K562 (cell line): ENCODE results near the gene ST6GALNAC3. TPM values are rescaled to one million over a fixed set of nuclear protein-coding genes. Genes with fewer than 3 reads are reported as not detected.

ENCODE experiments used
- ATAC-seq: fragments of 200-7000 bp; cut with Tn5 transposase; 3 replicates; pipeline ENCODE4 v1.9.1; 2020; ENCODE audit warnings: moderate library complexity
- BruUV-seq: library from RNA; stranded (reverse); fragments of 400-500 nt; replicated peaks from 2 replicates; lab custom pipeline; 2021; lab: Mats Ljungman, UMichigan
- CTCF ChIA-PET: fragments of 300-600 bp; formaldehyde crosslinking; extraction: SDS; loops from one replicate; lab custom pipeline; 2021; ENCODE audit warnings: low intra/inter-chr PET ratio; lab: Yijun Ruan, JAX
- POLR2A ChIA-PET: fragments of 300-600, 350-650 bp; sonication (Branson Sonifier 250); formaldehyde crosslinking; extraction: SDS; loops from one replicate; lab custom pipeline; 2021; ENCODE audit warnings: antibody characterized with exemption, inconsistent platforms; lab: Yijun Ruan, JAX
- DNase-seq, 4 experiments: peaks; one replicate each; pipeline versions ENCODE4 v3.0.0 to v3.0.0-alpha.2; 2011 to 2018; ENCODE audit warnings: low spot score in 3 of 4, mixed read lengths in 3 of 4; ENCODE audit errors: extremely low read depth in 1 of 4
- FAIRE-seq: peaks from 2 replicates; lab custom pipeline; 2011; peaks lifted over from hg19 to GRCh38; lab: Jason Lieb, UNC
- H2AFZ ChIP-seq: 2 replicates; pipeline ENCODE4 v1.6.0; 2011; ENCODE audit warnings: low read depth, low read length, control low read depth, inconsistent platforms
- H3K27ac ChIP-seq: fragments of 200-600 bp; 3 replicates; pipeline ENCODE4 v1.8.0; 2011; ENCODE audit warnings: low read depth, mild to moderate bottlenecking, control low read depth, inconsistent platforms, low read length, moderate library complexity, mixed read lengths; ENCODE audit errors: extremely low read depth
- H3K27me3 ChIP-seq, 2 experiments: fragments of 300-600 bp in 1 of 2; 2 replicates in 1 of 2; 3 replicates in 1 of 2; pipeline versions ENCODE4 v1.6.0 to v1.8.0; 2011; ENCODE audit warnings: inconsistent platforms in 2 of 2, low read length in 2 of 2, mild to moderate bottlenecking in 1 of 2, mixed read lengths in 1 of 2, moderate library complexity in 1 of 2; ENCODE audit not compliant: control insufficient read depth in 2 of 2, insufficient read depth in 2 of 2
- H3K36me3 ChIP-seq: fragments of 300-600 bp; 3 replicates; pipeline ENCODE4 v1.8.0; 2011; ENCODE audit warnings: mild to moderate bottlenecking, low read length, inconsistent platforms; ENCODE audit not compliant: control insufficient read depth, insufficient read depth
- H3K4me1 ChIP-seq, 2 experiments: fragments of 200-600 bp in 1 of 2; replicated peaks in 1 of 2; 2 replicates in 1 of 2; 3 replicates in 1 of 2; pipeline versions ENCODE4 v1.5.1 to v1.8.0; 2011; ENCODE audit warnings: inconsistent platforms in 2 of 2, low read length in 2 of 2, mild to moderate bottlenecking in 1 of 2, mixed read lengths in 1 of 2, moderate library complexity in 1 of 2; ENCODE audit not compliant: control insufficient read depth in 2 of 2, insufficient read depth in 2 of 2
- H3K4me2 ChIP-seq: 2 replicates; pipeline ENCODE4 v1.6.1; 2011; ENCODE audit warnings: low read length, control low read depth, inconsistent platforms, mixed read lengths; ENCODE audit not compliant: insufficient read depth
- H3K4me3 ChIP-seq: fragments of 200-600 bp; sonication (generic), shearing (Covaris generic); 2 replicates; pipeline ENCODE4 v1.5.1; 2016; ENCODE audit warnings: control low read depth, inconsistent platforms
- H3K79me2 ChIP-seq: fragments of 200-600 bp; 3 replicates; pipeline ENCODE4 v1.8.0; 2011; ENCODE audit warnings: low read length, inconsistent platforms; ENCODE audit not compliant: control insufficient read depth, insufficient read depth
- H3K9ac ChIP-seq, 2 experiments: 2 replicates each; pipeline versions ENCODE4 v1.6.0 to v1.6.1; 2011; ENCODE audit warnings: low read depth in 2 of 2, low read length in 2 of 2, control low read depth in 1 of 2, inconsistent platforms in 1 of 2, mild to moderate bottlenecking in 1 of 2, mixed read lengths in 1 of 2; ENCODE audit not compliant: insufficient read depth in 1 of 2
- H3K9me1 ChIP-seq: one replicate; pipeline ENCODE4 v1.6.0; 2011; ENCODE audit warnings: inconsistent platforms, mild to moderate bottlenecking, low read length, moderate library complexity; ENCODE audit not compliant: control insufficient read depth, insufficient read depth
- H3K9me3 ChIP-seq: replicated peaks from 2 replicates; pipeline ENCODE4 v1.5.1; 2011; ENCODE audit warnings: low read depth, low read length, inconsistent platforms; ENCODE audit not compliant: control insufficient read depth, insufficient read depth
- H4K20me1 ChIP-seq: replicated peaks from 2 replicates; pipeline ENCODE4 v1.6.1; 2011; ENCODE audit warnings: low read length, inconsistent platforms, mixed read lengths; ENCODE audit not compliant: control insufficient read depth, insufficient read depth
- ETV5 ChIP-seq: sonication (generic); formaldehyde crosslinking; IDR thresholded peaks from 2 replicates; pipeline ENCODE4 v1.4.0; 2020; ENCODE audit warnings: low read depth, mild to moderate bottlenecking, missing genetic modification reagents
- MCM3 ChIP-seq: fragments of 450-650 bp; IDR thresholded peaks from 2 replicates; pipeline ENCODE4 v1.6.1; 2016
- MTA1 ChIP-seq: fragments of 450-650 bp; IDR thresholded peaks from 2 replicates; pipeline ENCODE4 v1.6.1; 2017; ENCODE audit warnings: borderline replicate concordance
- POLR2H ChIP-seq: IDR thresholded peaks from 2 replicates; pipeline ENCODE4 v1.6.1; 2016; ENCODE audit warnings: missing genetic modification characterization, low read depth, mild to moderate bottlenecking, control low read depth, missing compliant biosample characterization, moderate library complexity
- SIN3A ChIP-seq, 2 experiments: fragments of 150-350 bp in 1 of 2; IDR thresholded peaks; 2 replicates each; pipeline ENCODE4 v1.6.1; 2011 to 2016; ENCODE audit warnings: borderline replicate concordance in 2 of 2, low read depth in 2 of 2, low read length in 2 of 2, mild to moderate bottlenecking in 2 of 2, moderate library complexity in 2 of 2; ENCODE audit not compliant: control insufficient read depth in 1 of 2
- SLC30A9 ChIP-seq: fragments of 250-450 bp; sonication (Bioruptor Pico); IDR thresholded peaks from 2 replicates; pipeline ENCODE4 v1.8.0; 2022; ENCODE audit warnings: mild to moderate bottlenecking, moderate library complexity
- SMC3 ChIP-seq: conservative IDR thresholded peaks from 2 replicates; pipeline ENCODE4 v1.6.1; 2011; ENCODE audit warnings: low read depth, low read length, improper control_type of control experiment; ENCODE audit not compliant: insufficient read depth
- SNRNP70 ChIP-seq: fragments of 200-400 bp; formaldehyde crosslinking; optimal IDR thresholded peaks from 2 replicates; pipeline ENCODE3; 2017; ENCODE audit warnings: low read depth, low read length
- WGBS: fragments of 100-300 bp; shearing (Covaris generic); methylation state at CpG from one replicate; pipeline ENCODE4 v1.1.6; 2016; ENCODE audit warnings: low coverage, mixed read lengths; ENCODE audit not compliant: insufficient coverage; ENCODE audit errors: missing lambda C conversion rate; 5-methylcytosine and 5-hydroxymethylcytosine counted together
- in situ Hi-C: fragments of 300-500 bp; cut with MboI; formaldehyde crosslinking; loops from 4 replicates; pipeline ENCODE4 v1.15.0; 2018; ENCODE audit warnings: inconsistent platforms, mixed read lengths
- intact Hi-C: fragments of 100-400 bp; cut with micrococcal nuclease; formaldehyde crosslinking; loops from 2 replicates; pipeline ENCODE4 v1.14.2; 2022
- polyA plus RNA-seq, 8 experiments: library from polyadenylated mRNA; depleted of rRNA in 4 of 8; stranded (reverse) in 5 of 8; unstranded in 3 of 8; fragments of >200 nt; fragmentation: Nextera tagmentation in 2 of 8; fragmentation: Illumina TruSeq in 1 of 8; extraction: Ambion mirVana in 2 of 8; extraction: Trizol in 1 of 8; gene quantifications; 2 replicates each; pipeline versions ENCODE4 v1.2.1 to v1.2.3, GENCODE V29; 2011 to 2014; ENCODE audit warnings: inconsistent platforms in 1 of 8, missing spikeins in 1 of 8
- total RNA-seq, 7 experiments: library from RNA; depleted of rRNA in 6 of 7; stranded (reverse); fragments of >200 nt in 6 of 7; fragmentation: Illumina TruSeq in 2 of 7; extraction: Trizol in 2 of 7; gene quantifications; 2 replicates each; pipeline versions ENCODE4 v1.2.1 to v1.2.3, GENCODE V29; 2011 to 2021; ENCODE audit warnings: low replicate concordance in 1 of 7
- TF ChIP-seq, protein P1 (sequence below), 2 experiments: fragments of 450-650 bp; conservative IDR thresholded peaks; 2 replicates each; pipeline ENCODE4 v1.6.1; 2017; ENCODE audit warnings: mild to moderate bottlenecking in 2 of 2, moderate library complexity in 2 of 2
- TF ChIP-seq, protein P2 (sequence below): IDR thresholded peaks from 2 replicates; pipeline ENCODE4 v1.6.1; 2011; ENCODE audit warnings: borderline replicate concordance, low read depth, mild to moderate bottlenecking, moderate library complexity, low read length; ENCODE audit not compliant: insufficient read depth, poor library complexity, severe bottlenecking

Gene ST6GALNAC3
- total and polyA plus RNA-seq, 9 of the 15 experiments (the other 6 are each of a cell fraction or from before 2014, with no cell fraction given): 0.04 to 0.29 (median 0.18) TPM; not detected in 6

DNA sequence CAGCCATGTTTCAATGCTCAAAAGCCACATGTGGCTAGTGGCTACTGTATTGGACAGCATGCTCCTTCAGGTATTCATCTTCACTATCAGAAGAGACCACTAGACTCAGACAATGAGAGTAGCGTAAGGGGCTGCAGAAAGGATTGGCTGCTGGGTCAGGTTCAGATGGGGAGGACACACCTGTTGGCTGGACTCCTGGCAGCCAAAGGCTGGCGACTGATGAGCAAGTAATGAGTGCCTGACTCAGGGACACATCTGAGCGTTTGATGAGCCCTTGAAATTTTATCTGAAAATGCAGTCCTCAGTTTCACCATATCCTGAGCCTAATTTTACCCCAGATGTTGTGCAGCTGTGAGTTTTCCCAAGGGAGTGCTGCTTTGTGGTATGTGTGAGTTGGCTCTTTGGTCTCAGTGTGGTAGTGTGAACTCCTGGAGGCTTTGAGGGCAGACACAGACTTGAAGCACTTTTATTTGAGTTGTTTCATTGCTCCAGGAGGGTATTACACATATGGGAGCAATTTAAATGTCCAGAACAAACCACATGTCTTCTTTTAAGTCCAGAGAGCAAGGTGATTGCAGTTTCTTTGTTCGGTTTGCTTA is 9.6 kb downstream of the ST6GALNAC3 start:
- Histone ChIP-seq H3K27ac (no peak overlapping the region), H3K36me3 (no peaks in the 10 kb centered on the region), H4K20me1 (no peaks in the 10 kb centered on the region), H3K9me1 (no peaks in the 10 kb centered on the region), H3K9me3 (no peaks in the 10 kb centered on the region), H3K4me2 (no peak overlapping the region), H3K27me3 (no peaks in the 10 kb centered on the region), H3K4me1 (no peaks in the 10 kb centered on the region), H3K9ac (no peak overlapping the region), H2AFZ (no peak overlapping the region), H3K4me3 (no peak overlapping the region), H3K79me2 (no peaks in the 10 kb centered on the region)
- no peak for DNase-seq
- WGBS: 0% methylated on average over 4 of the region's 4 CpGs
- ChIA-PET POLR2A (no interaction called here), CTCF (no interaction called here)
- ATAC-seq: no peak
- BruUV-seq: no TSS peak
- no peak for FAIRE-seq
- TF ChIP-seq MCM3 (no peak), SLC30A9 (no peak), SNRNP70 (no peak), SIN3A (IDR thresholded peaks at IDR 0.05; ENCODE audit: borderline replicate concordance in 2 of 2, control insufficient read depth in 1 of 2, low read depth in 2 of 2, low read length in 2 of 2) (no peak), MTA1 (no peak), SMC3 (no peak), ETV5 (CRISPR knock-in tag) (no peak), POLR2H (tag) (no peak)
- TF ChIP-seq, protein P1, sequence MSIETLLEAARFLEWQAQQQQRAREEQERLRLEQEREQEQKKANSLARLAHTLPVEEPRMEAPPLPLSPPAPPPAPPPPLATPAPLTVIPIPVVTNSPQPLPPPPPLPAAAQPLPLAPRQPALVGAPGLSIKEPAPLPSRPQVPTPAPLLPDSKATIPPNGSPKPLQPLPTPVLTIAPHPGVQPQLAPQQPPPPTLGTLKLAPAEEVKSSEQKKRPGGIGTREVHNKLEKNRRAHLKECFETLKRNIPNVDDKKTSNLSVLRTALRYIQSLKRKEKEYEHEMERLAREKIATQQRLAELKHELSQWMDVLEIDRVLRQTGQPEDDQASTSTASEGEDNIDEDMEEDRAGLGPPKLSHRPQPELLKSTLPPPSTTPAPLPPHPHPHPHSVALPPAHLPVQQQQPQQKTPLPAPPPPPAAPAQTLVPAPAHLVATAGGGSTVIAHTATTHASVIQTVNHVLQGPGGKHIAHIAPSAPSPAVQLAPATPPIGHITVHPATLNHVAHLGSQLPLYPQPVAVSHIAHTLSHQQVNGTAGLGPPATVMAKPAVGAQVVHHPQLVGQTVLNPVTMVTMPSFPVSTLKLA (conservative IDR thresholded peaks at IDR 0.05): no peak
- TF ChIP-seq, protein P2, sequence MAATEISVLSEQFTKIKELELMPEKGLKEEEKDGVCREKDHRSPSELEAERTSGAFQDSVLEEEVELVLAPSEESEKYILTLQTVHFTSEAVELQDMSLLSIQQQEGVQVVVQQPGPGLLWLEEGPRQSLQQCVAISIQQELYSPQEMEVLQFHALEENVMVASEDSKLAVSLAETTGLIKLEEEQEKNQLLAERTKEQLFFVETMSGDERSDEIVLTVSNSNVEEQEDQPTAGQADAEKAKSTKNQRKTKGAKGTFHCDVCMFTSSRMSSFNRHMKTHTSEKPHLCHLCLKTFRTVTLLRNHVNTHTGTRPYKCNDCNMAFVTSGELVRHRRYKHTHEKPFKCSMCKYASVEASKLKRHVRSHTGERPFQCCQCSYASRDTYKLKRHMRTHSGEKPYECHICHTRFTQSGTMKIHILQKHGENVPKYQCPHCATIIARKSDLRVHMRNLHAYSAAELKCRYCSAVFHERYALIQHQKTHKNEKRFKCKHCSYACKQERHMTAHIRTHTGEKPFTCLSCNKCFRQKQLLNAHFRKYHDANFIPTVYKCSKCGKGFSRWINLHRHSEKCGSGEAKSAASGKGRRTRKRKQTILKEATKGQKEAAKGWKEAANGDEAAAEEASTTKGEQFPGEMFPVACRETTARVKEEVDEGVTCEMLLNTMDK: no peak
- intact Hi-C loops (no loop called here), in situ Hi-C loops (no loop called here)
